Suprapubic skin (tissue), 4 donors: ENCODE measurements around the gene STYXL2. TPM values are rescaled to one million over a fixed set of nuclear protein-coding genes. Genes with fewer than 3 reads are reported as not detected.

Source experiments
- DNase-seq, 2 donors: peaks; one replicate each; pipeline ENCODE4 v3.0.0-alpha.2; 2019; ENCODE audit warnings: low spot score in 2 of 2
- H3K27ac ChIP-seq: fragments of 200-600 bp; sonication (generic); one replicate; pipeline ENCODE4 v1.5.1; 2019
- H3K27me3 ChIP-seq: fragments of 200-600 bp; sonication (generic); one replicate; pipeline ENCODE4 v1.5.1; 2019
- H3K36me3 ChIP-seq: fragments of 200-600 bp; sonication (generic); one replicate; pipeline ENCODE4 v1.5.1; 2019
- H3K4me1 ChIP-seq: fragments of 200-600 bp; sonication (generic); one replicate; pipeline ENCODE4 v1.5.1; 2019
- H3K4me3 ChIP-seq: fragments of 200-600 bp; sonication (generic); one replicate; pipeline ENCODE4 v1.5.1; 2019; ENCODE audit warnings: mild to moderate bottlenecking
- H3K9me3 ChIP-seq: fragments of 200-600 bp; sonication (generic); one replicate; pipeline ENCODE4 v1.5.1; 2019
- EP300 ChIP-seq: sonication (generic); formaldehyde crosslinking; IDR thresholded peaks from one replicate; pipeline ENCODE4 v1.6.1; 2017; ENCODE audit warnings: antibody characterized with exemption
- POLR2A ChIP-seq, 2 donors: fragments of 450-650 bp; IDR thresholded peaks; one replicate each; pipeline ENCODE4 v1.6.1; 2017; ENCODE audit warnings: antibody characterized with exemption in 2 of 2, mild to moderate bottlenecking in 2 of 2, moderate library complexity in 2 of 2
- POLR2AphosphoS5 ChIP-seq, 3 donors: sonication (generic); formaldehyde crosslinking; IDR thresholded peaks; one replicate each; pipeline ENCODE4 v1.6.1; 2017; ENCODE audit warnings: antibody characterized with exemption in 3 of 3
- WGBS: methylation state at CpG from one replicate; pipeline ENCODE4 v1.1.5; 2018; 5-methylcytosine and 5-hydroxymethylcytosine counted together
- total RNA-seq, 4 donors: library from RNA; depleted of rRNA; stranded (reverse); fragments of >200 nt; gene quantifications; one replicate each; pipeline ENCODE4 v1.1.0, GENCODE V29; 2016
- TF ChIP-seq, protein P1 (sequence below), 2 donors: fragments of 200-600 bp in 1 of 2; fragments of 450-650 bp in 1 of 2; sonication (generic) in 1 of 2; IDR thresholded peaks; one replicate each; pipeline ENCODE4 v1.5.1; 2016 to 2019; ENCODE audit warnings: antibody characterized with exemption in 2 of 2, mild to moderate bottlenecking in 1 of 2, moderate library complexity in 1 of 2

The STYXL2 gene
- total RNA-seq, 4 donors from 2014 or later: 0.29 TPM; not detected in 3

DNA sequence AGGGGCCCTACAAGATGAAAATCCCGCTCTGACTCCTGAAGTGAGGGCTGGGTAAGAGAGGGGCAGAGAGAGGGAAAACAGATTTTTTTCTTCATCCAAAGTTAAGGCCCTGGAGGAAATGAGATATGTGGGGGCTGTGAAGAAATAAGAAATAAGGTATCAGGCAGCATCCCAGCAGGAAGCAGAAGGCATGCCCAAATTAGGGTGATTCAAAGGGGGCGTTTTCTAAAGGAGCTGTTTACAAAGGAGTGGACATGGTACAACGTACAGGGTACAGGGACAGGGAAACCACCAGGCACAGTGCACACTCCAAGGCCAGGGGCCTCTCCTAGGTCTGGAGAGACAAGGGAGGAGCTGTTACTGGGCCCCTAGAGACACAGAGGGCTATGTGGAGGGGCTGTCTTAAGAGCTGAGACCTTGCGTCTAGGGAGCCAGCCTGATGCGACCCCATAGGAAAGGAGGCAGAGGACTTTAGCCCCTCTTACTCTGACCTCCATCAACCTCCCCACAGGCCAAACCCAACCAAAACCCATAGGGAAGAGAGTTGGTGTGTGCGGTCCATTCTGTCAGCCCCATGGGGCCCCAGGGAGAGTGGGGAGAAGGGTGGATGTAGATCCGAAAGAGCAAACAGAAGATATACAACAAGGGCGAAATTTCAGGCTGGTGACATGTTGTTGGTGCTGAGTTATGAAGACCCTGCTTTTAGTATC lies 38.6 kb downstream of the STYXL2 start:
- Histone ChIP-seq H3K9me3 (no peaks in the 10 kb centered on the region), H3K4me3 (no peak overlapping the region), H3K4me1 (no peaks in the 10 kb centered on the region), H3K36me3 (no peaks in the 10 kb centered on the region), H3K27ac (no peak overlapping the region), H3K27me3 (peaks cover 9% of the 10 kb centered on the region)
- 84% methylated on average over 8 of the region's 8 CpGs for WGBS
- no peak for DNase-seq
- TF ChIP-seq POLR2AphosphoS5 (IDR thresholded peaks at IDR 0.05): no peak
- TF ChIP-seq, protein P1, sequence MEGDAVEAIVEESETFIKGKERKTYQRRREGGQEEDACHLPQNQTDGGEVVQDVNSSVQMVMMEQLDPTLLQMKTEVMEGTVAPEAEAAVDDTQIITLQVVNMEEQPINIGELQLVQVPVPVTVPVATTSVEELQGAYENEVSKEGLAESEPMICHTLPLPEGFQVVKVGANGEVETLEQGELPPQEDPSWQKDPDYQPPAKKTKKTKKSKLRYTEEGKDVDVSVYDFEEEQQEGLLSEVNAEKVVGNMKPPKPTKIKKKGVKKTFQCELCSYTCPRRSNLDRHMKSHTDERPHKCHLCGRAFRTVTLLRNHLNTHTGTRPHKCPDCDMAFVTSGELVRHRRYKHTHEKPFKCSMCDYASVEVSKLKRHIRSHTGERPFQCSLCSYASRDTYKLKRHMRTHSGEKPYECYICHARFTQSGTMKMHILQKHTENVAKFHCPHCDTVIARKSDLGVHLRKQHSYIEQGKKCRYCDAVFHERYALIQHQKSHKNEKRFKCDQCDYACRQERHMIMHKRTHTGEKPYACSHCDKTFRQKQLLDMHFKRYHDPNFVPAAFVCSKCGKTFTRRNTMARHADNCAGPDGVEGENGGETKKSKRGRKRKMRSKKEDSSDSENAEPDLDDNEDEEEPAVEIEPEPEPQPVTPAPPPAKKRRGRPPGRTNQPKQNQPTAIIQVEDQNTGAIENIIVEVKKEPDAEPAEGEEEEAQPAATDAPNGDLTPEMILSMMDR (IDR thresholded peaks at IDR 0.05): no peak

DNA sequence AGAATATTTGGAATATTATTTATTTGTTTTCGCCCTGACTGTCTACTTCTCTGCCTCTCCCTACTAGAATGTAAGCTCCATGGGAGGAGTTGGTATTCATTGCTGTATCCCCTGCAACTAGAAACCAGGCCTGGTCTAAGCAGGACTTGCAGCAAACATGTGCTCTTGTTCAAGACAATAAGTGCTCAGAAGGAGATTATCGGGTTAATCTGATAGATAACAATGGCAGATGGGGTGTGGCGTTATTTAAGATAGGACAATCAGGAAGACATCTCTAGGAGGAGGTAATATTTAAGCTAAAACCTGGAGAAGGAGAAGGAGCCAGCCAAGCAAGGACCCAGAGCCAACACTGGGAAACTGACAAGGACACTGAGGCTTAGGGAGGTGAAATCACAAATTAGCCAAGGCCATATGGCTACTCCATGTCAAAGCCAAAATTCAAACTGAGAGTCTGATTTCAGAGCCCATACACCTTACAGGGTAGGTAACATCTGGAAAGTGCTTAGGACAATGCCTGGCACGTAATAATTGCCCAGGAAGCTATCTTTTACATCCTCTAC lies 41.5 kb downstream of the STYXL2 start:
- no peaks in the 10 kb centered on the region for H3K27me3 ChIP-seq
- no peak for DNase-seq
- H3K9me3 ChIP-seq: no peaks in the 10 kb centered on the region
- TF ChIP-seq POLR2A (IDR thresholded peaks at IDR 0.05): no peak
- WGBS: 66% methylated on average over 4 of the region's 4 CpGs
- no peak overlapping the region for H3K4me3 ChIP-seq
- no peak overlapping the region for H3K27ac ChIP-seq
- no peaks in the 10 kb centered on the region for H3K36me3 ChIP-seq
- no peaks in the 10 kb centered on the region for H3K4me1 ChIP-seq

DNA sequence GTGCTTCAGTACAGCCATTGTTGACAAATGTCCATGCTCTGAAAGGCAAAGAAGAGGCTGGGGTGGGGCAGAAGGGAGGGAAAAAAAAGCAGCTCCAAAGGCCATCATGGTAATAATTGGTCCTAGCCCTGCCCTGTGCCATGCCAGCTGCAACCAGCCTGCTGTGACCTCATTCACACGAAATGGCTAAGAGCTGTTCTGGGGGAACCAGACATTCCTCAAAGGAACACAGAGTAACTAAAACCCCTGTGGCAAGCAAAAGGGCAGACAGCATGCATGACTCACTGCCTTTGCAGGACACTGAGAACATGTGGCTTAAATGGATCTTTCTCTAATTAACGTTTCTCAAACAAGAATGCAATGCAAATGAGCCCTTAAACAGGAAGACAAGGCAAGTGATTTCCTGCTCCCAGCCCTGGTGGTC lies 42.3 kb downstream of the STYXL2 start:
- Histone ChIP-seq H3K4me3 (no peak overlapping the region), H3K4me1 (no peaks in the 10 kb centered on the region), H3K27me3 (no peaks in the 10 kb centered on the region), H3K36me3 (no peaks in the 10 kb centered on the region), H3K27ac (no peak overlapping the region), H3K9me3 (no peaks in the 10 kb centered on the region)
- no peak for DNase-seq
- WGBS: 44% methylated on average over 2 of the region's 2 CpGs
- TF ChIP-seq, protein P1 (IDR thresholded peaks at IDR 0.05): no peak
- TF ChIP-seq POLR2AphosphoS5 (IDR thresholded peaks at IDR 0.05): no peak
- TF ChIP-seq POLR2A (IDR thresholded peaks at IDR 0.05): no peak
- TF ChIP-seq EP300: no peak

DNA sequence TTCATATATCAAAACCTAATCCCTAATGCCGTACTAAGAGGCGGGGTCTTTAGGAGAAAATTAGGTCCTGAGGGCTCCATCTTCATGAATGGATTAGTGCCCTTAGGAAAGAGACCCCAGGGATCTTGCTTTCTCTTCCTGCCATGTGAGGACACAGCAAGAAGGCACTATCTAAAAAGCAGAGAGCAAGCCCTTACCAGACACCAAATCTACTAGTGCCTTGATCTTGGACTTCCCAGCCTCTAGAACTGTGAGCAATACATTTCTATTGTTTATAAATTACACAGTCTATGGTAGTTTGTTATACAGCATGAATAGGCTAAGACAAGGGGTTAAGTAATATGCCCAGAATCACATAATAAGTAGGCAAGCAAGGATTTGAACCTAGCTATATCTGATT lies 42.9 kb downstream of the STYXL2 start:
- H3K9me3 ChIP-seq: no peaks in the 10 kb centered on the region
- no peaks in the 10 kb centered on the region for H3K4me1 ChIP-seq
- no peaks in the 10 kb centered on the region for H3K36me3 ChIP-seq
- no peak for TF ChIP-seq EP300
- no peak for TF ChIP-seq POLR2A (IDR thresholded peaks at IDR 0.05)
- TF ChIP-seq, protein P1 (IDR thresholded peaks at IDR 0.05): no peak
- TF ChIP-seq POLR2AphosphoS5 (IDR thresholded peaks at IDR 0.05): no peak
- no peak for DNase-seq
- no peak overlapping the region for H3K4me3 ChIP-seq
- no peak overlapping the region for H3K27ac ChIP-seq
- 66% methylated on average over 2 of the region's 2 CpGs for WGBS
- H3K27me3 ChIP-seq: no peaks in the 10 kb centered on the region

DNA sequence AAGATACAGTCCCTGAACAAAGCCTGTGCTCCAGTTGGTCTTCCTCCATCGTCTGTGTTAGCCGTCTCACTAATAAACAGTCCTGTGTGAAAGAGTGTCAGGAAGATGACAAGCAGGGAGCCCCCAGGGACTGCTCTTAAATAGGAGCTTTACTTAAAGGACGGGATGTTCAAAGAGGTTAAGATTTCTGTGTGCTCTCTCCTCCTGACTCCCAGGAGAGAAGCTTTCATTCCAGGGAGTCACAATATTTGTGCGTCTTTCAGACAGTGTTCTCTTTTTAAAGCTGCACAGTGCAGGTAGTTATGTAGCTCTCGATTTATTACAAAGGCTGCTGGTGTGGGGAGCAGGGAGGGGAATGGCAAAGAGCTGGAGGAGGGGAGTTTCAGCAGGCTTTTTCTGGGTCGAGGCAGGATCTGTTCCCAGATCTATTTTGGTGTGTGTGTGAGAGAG lies 43.5 kb downstream of the STYXL2 start:
- no peak for TF ChIP-seq POLR2A (IDR thresholded peaks at IDR 0.05)
- no peak for TF ChIP-seq EP300
- TF ChIP-seq, protein P1 (IDR thresholded peaks at IDR 0.05): no peak
- no peak for TF ChIP-seq POLR2AphosphoS5 (IDR thresholded peaks at IDR 0.05)
- DNase-seq: no peak
- no peaks in the 10 kb centered on the region for H3K27me3 ChIP-seq
- no peaks in the 10 kb centered on the region for H3K4me1 ChIP-seq
- no peaks in the 10 kb centered on the region for H3K9me3 ChIP-seq
- 40% methylated on average over 6 of the region's 6 CpGs for WGBS
- no peak overlapping the region for H3K27ac ChIP-seq
- H3K4me3 ChIP-seq: no peak overlapping the region
- no peaks in the 10 kb centered on the region for H3K36me3 ChIP-seq
